Naive thymus-derived CD8-positive, alpha-beta T cell (primary cell): ENCODE results near the gene TBP. TPM values are rescaled to one million over a fixed set of nuclear protein-coding genes. Genes with fewer than 3 reads are reported as not detected.
"Not testable (repeated sequence)": the region's sequence is repeated elsewhere in the genome, so short reads cannot be mapped to it uniquely, and the experiment has no call there.

ENCODE experiments used
- ATAC-seq, 2 donors: fragments of 150-1000 bp; cut with Tn5 transposase in 1 of 2; sonication (Bioruptor Pico), chemical (Tn5 transposase) in 1 of 2; 1 replicate in 1 of 2; 2 replicates in 1 of 2; pipeline ENCODE4 v1.10.0; 2021; ENCODE audit warnings: mild to moderate bottlenecking in 2 of 2, moderate library complexity in 2 of 2
- POLR2A ChIA-PET: fragments of 350-600 bp; sonication (Branson Sonifier 250); formaldehyde crosslinking; loops from one replicate; lab custom pipeline; 2021; ENCODE audit warnings: antibody characterized with exemption; lab: Charles Lee
- DNase-seq, 10 donors: peaks; one replicate each; pipeline versions ENCODE4 v3.0.0 to v3.0.0-alpha.2; 2020 to 2022
- H3K27ac Mint-ChIP-seq, 10 donors: one replicate each; pipeline ENCODE4 v1.8.0; 2020 to 2022; ENCODE audit warnings: mild to moderate bottlenecking in 10 of 10, mixed read lengths in 10 of 10, moderate library complexity in 4 of 10, inconsistent platforms in 1 of 10
- H3K27me3 Mint-ChIP-seq, 5 donors: one replicate each; pipeline ENCODE4 v1.8.0; 2021 to 2022; ENCODE audit warnings: mixed read lengths in 5 of 5
- H3K36me3 Mint-ChIP-seq, 3 donors: one replicate each; pipeline ENCODE4 v1.8.0; 2020 to 2022; ENCODE audit warnings: mixed read lengths in 3 of 3, mild to moderate bottlenecking in 2 of 3, inconsistent platforms in 1 of 3
- H3K4me1 Mint-ChIP-seq, 4 donors: one replicate each; pipeline ENCODE4 v1.8.0; 2021 to 2022; ENCODE audit warnings: mixed read lengths in 4 of 4
- H3K4me3 Mint-ChIP-seq, 10 donors: one replicate each; pipeline ENCODE4 v1.8.0; 2020 to 2022; ENCODE audit warnings: mild to moderate bottlenecking in 10 of 10, mixed read lengths in 10 of 10, moderate library complexity in 6 of 10, inconsistent platforms in 1 of 10
- H3K9me3 Mint-ChIP-seq, 9 donors: one replicate each; pipeline ENCODE4 v1.8.0; 2020 to 2022; ENCODE audit warnings: mixed read lengths in 9 of 9, mild to moderate bottlenecking in 3 of 9, inconsistent platforms in 1 of 9, moderate library complexity in 1 of 9
- polyA plus RNA-seq, 3 donors: library from polyadenylated mRNA; unstranded; fragments of 300-500 nt; fragmentation: Illumina TruSeq; gene quantifications; one replicate each; pipeline ENCODE4 v1.2.3, GENCODE V29; 2021
- total RNA-seq, 8 experiments: library from RNA in 2 of 8; stranded (reverse) in 2 of 8; gene quantifications; one replicate each; pipeline ENCODE4 v1.2.3 and lab custom pipeline; 2021 to 2026

The TBP gene
- total RNA-seq: 10 to 100 TPM; 32.7 to 34.5 TPM
- polyA plus RNA-seq: 10 to 100 TPM; 13.8 to 25.6 (median 17.1) TPM
- total RNA-seq (lab: John Stamatoyannopoulos, UW): 12.8 to 33.3 (median 26.0) reads per million in 6 experiments

DNA sequence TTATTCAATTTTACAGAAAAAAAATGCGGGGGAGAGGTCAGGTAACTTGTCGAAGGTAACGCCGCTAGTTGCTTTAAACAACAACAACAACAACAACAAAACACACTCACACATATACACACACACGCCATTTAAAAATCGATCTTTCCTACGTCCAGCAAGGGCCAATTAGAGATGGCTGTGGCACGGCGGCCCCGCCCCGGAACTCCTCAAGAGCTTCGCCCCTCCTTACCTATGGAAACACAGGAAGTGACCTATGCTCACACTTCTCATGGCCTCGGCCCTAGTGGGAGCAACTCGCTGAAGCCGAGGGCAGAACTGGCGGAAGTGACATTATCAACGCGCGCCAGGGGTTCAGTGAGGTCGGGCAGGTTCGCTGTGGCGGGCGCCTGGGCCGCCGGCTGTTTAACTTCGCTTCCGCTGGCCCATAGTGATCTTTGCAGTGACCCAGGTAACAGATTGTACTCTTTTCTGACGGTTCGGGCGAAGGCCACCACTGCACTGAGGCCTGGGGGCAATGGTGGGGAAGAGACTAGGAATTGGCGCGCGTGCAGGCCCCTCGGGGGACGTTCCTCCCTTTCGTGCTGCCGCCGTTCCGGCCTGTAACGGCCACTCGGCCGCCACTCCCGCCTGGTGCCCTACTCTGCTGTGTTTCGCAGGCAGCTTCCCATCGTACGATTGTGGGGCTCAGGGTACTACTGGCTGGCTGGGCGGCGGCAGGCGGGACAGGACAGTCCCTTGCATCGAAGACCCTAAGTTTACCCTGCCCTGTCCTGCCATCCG lies at the start of gene TBP:
Gene TBP (plus strand): TSS at position 357 of the 783 bp plus-strand sequence. CDS start 2,661 bp downstream, outside the sequence.
- peaks cover 0 to 43% (median 6%) of the 10 kb centered on the region in 3 donors for H3K36me3 Mint-ChIP-seq
- H3K27me3 Mint-ChIP-seq: no peaks in the 10 kb centered on the region
- peaks cover 20 to 45% (median 25%) of the 10 kb centered on the region in 4 donors for H3K4me1 Mint-ChIP-seq
- POLR2A ChIA-PET: interaction anchor here (0.6 to 4.3 kb wide), 12 partner anchors 14 to 1341 kb away, joined by 3 to 59 read pairs (median 5); partner anchors contain the start of genes C6orf120, DYNLT2, ERMARD and FAM120B
- peak; percentile 88 to 90 for ATAC-seq
- H3K9me3 Mint-ChIP-seq: no peaks in the 10 kb centered on the region
- no peak within 1 kb of the TSS for H3K4me3 Mint-ChIP-seq
- H3K27ac Mint-ChIP-seq: no peak within 1 kb of the TSS
- DNase-seq: peak; percentile 87 to 99 (median 97)

DNA sequence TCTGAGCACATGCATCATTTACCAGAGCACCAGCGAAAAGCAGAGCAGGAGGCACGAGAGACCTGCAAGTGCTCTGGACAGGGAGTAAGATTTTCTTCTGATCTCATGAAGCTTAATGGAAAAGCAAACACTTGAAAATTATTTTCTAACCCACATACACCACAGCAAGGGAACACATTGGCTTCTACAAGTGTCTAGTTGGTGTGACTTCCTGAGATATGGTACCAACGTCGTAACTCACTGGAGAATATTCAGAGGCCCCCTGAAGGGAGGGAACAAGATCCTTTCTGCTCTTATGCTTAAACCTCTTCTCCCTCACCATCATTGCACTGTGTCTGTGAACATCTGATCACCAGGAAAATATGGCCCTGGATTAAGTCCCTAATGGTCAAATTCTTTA lies 49.7 kb upstream of the TBP start:
- Mint-ChIP-seq H3K4me3 (no peak overlapping the region), H3K4me1 (peaks cover 0 to 11% (median 5%) of the 10 kb centered on the region in 4 donors), H3K27ac (no peak overlapping the region), H3K36me3 (peaks cover 6 to 25% (median 13%) of the 10 kb centered on the region in 3 donors), H3K9me3 (peaks cover 0 to 29% (median 16%) of the 10 kb centered on the region in 9 donors), H3K27me3 (peaks cover 34 to 74% (median 43%) of the 10 kb centered on the region in 5 donors)
- POLR2A ChIA-PET: no interaction called here
- DNase-seq (no peak), ATAC-seq (no peak)

DNA sequence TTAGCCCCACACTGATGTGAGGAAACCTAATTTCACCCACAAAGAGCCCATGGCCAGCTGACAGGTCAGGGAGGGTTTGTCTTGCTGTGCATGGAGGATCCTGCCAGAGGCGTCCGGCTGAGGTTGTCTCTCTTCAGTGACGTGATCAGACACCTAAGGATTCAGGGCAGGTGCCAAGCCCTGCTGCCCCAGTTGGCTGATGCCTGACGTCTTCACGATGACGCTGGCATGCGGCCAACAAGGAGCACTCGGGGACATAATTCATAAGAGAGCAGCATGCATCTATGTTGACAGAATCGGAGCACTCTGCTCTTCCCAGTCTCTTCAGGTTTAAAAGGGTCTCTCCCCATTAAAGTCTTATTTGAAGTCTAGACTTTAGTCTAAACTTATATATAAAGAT lies 48.9 kb upstream of the TBP start:
- DNase-seq: no peak
- ATAC-seq: no peak
- Mint-ChIP-seq H3K4me1 (peaks cover 0 to 11% (median 5%) of the 10 kb centered on the region in 4 donors), H3K27ac (no peak overlapping the region), H3K27me3 (peaks cover 30 to 74% (median 42%) of the 10 kb centered on the region in 5 donors), H3K4me3 (no peak overlapping the region), H3K36me3 (peaks cover 6 to 25% (median 13%) of the 10 kb centered on the region in 3 donors), H3K9me3 (peaks cover 0 to 27% (median 16%) of the 10 kb centered on the region in 9 donors)
- POLR2A ChIA-PET: no interaction called here

DNA sequence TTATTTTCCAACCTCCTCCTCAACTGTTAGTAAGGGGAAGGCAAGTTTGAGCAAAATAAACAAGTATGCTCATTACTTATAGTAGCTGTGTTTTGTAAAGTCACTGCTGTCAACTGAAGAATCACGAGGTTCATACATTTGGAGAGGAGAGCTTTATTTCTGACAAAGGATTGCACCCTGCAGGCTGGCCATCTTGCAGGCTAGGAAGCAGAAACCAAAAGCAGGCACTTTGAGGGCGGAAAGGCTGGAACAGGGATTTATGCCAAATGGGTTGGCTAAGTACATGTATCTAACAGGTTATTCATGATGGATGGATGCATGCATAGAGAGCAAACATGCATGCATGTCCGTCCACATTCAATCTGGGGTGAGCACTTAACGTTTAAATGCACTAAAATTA lies 47.7 kb upstream of the TBP start:
- ATAC-seq (no peak), DNase-seq (no peak)
- peaks cover 0 to 16% (median 9%) of the 10 kb centered on the region in 9 donors for H3K9me3 Mint-ChIP-seq
- peaks cover 22 to 72% (median 35%) of the 10 kb centered on the region in 5 donors for H3K27me3 Mint-ChIP-seq
- H3K36me3 Mint-ChIP-seq: peaks cover 3 to 14% (median 6%) of the 10 kb centered on the region in 3 donors
- H3K27ac Mint-ChIP-seq: no peak overlapping the region
- POLR2A ChIA-PET: no interaction called here
- no peak overlapping the region for H3K4me3 Mint-ChIP-seq
- peaks cover 0 to 4% (median 2%) of the 10 kb centered on the region in 4 donors for H3K4me1 Mint-ChIP-seq

DNA sequence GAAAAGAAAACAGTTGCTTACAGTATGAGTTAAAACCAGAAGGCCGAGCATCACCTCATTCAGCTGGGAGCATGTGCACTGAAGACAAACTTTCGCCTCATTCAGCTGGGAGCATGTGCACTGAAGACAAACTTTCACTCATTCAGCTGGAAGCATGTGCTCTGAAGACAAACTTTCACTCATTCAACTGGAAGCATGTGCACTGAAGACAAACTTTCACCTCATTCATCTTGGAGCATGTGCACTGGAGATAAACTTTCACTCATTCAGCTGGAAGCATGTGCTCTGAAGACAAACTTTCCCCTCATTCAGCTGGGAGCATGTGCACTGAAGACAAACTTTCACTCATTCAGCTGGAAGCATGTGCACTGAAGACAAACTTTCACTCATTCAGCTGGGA lies 46.4 kb upstream of the TBP start:
- H3K9me3 Mint-ChIP-seq, H3K27ac Mint-ChIP-seq, DNase-seq, POLR2A ChIA-PET, H3K4me3 Mint-ChIP-seq, ATAC-seq, H3K4me1 Mint-ChIP-seq, H3K36me3 Mint-ChIP-seq: not testable (repeated sequence)
- peaks cover 16 to 70% (median 34%) of the 10 kb centered on the region in 5 donors for H3K27me3 Mint-ChIP-seq

DNA sequence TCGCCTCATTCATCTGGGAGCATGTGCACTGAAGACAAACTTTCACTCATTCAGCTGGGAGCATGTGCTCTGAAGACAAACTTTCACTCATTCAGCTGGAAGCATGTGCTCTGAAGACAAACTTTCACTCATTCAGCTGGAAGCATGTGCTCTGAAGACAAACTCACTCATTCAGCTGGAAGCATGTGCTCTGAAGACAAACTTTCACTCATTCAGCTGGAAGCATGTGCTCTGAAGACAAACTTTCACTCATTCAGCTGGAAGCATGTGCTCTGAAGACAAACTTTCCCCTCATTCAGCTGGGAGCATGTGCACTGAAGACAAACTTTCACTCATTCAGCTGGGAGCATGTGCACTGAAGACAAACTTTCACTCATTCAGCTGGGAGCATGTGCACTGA lies 45.9 kb upstream of the TBP start:
- H3K9me3 Mint-ChIP-seq, DNase-seq, ATAC-seq, H3K27ac Mint-ChIP-seq, H3K4me1 Mint-ChIP-seq, H3K36me3 Mint-ChIP-seq, POLR2A ChIA-PET, H3K4me3 Mint-ChIP-seq: not testable (repeated sequence)
- H3K27me3 Mint-ChIP-seq: peaks cover 16 to 70% (median 34%) of the 10 kb centered on the region in 5 donors

DNA sequence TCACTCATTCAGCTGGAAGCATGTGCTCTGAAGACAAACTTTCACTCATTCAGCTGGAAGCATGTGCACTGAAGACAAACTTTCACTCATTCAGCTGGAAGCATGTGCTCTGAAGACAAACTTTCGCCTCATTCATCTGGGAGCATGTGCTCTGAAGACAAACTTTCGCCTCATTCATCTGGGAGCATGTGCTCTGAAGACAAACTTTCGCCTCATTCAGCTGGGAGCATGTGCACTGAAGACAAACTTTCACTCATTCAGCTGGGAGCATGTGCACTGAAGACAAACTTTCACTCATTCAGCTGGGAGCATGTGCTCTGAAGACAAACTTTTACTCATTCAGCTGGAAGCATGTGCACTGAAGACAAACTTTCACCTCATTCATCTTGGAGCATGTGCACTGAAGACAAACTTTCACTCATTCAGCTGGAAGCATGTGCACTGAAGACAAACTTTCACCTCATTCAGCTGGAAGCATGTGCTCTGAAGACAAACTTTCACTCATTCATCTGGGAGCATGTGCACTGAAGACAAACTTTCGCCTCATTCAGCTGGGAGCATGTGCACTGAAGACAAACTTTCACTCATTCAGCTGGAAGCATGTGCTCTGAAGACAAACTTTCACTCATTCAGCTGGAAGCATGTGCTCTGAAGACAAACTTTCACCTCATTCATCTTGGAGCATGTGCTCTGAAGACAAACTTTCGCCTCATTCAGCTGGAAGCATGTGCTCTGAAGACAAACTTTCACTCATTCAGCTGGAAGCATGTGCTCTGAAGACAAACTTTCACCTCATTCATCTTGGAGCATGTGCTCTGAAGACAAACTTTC lies 45.1 kb upstream of the TBP start:
- H3K4me1 Mint-ChIP-seq, H3K4me3 Mint-ChIP-seq, H3K9me3 Mint-ChIP-seq, POLR2A ChIA-PET, ATAC-seq, H3K36me3 Mint-ChIP-seq, H3K27ac Mint-ChIP-seq, DNase-seq: not testable (repeated sequence)
- peaks cover 13 to 68% (median 34%) of the 10 kb centered on the region in 5 donors for H3K27me3 Mint-ChIP-seq

DNA sequence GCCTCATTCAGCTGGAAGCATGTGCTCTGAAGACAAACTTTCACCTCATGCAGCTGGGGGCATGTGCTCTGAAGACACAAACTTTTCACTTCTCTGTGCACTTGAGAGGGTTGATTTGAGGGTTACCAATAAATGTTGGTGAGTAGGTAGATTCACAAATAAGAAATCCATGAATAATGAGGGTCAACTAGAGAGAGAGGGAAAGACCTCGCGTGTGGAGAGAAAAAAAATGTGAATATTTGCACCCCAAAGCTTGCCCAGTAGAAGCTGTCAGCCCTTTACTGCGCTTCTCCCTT lies 44.5 kb upstream of the TBP start:
- POLR2A ChIA-PET: no interaction called here
- no peaks in the 10 kb centered on the region for H3K9me3 Mint-ChIP-seq
- no peaks in the 10 kb centered on the region for H3K4me1 Mint-ChIP-seq
- H3K36me3 Mint-ChIP-seq: no peaks in the 10 kb centered on the region
- H3K27ac Mint-ChIP-seq: no peak overlapping the region
- ATAC-seq (no peak), DNase-seq (no peak)
- no peak overlapping the region for H3K4me3 Mint-ChIP-seq
- H3K27me3 Mint-ChIP-seq: peaks cover 10 to 62% (median 29%) of the 10 kb centered on the region in 5 donors

DNA sequence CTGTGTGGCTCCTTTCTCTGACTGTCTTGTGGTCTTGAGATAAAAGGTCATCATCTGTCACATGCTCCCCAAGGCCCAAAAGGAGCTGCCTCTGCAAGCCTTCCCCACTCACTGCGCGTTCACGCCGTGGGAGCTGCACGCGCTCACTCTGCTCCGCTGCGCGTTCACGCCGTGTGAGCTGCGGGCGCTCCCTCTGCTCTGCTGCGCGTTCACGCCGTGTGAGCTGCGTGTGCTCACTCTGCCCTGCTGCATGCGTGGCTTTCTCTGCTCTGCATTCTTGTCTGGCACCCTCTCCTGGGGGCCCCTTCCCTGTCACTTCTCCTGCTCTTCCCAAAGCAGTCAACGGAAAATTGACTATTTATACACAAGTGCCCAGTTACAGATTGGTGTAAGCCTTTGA lies 43.5 kb upstream of the TBP start:
- H3K36me3 Mint-ChIP-seq: no peaks in the 10 kb centered on the region
- H3K27me3 Mint-ChIP-seq: peaks cover 9 to 52% (median 24%) of the 10 kb centered on the region in 5 donors
- no peak overlapping the region for H3K4me3 Mint-ChIP-seq
- no peaks in the 10 kb centered on the region for H3K4me1 Mint-ChIP-seq
- H3K27ac Mint-ChIP-seq: peak overlapping the region in 1 of 10 donors; percentile 31
- no peaks in the 10 kb centered on the region for H3K9me3 Mint-ChIP-seq
- POLR2A ChIA-PET: no interaction called here
- DNase-seq: no peak
- ATAC-seq: no peak

DNA sequence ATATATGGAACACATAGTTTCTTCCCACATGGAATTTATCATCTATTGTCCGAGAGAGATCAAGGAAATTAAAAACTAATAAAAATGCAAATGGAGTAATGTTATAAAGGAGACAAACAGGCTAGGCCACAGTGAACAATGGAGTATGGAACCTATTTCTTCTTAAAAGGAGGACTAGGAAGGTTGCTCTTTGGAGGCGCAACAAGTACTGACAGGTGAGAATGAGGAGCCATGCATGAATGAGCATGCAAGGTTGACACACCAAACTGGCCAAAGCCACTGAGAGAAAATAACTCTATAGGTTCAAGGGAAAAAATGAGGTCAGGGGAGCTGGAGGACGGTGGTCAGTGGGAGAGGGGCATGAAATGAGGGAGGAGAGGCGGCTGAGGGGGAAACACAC lies 41.9 kb upstream of the TBP start:
- Mint-ChIP-seq H3K27ac (no peak overlapping the region), H3K36me3 (no peaks in the 10 kb centered on the region), H3K9me3 (no peaks in the 10 kb centered on the region), H3K4me3 (no peak overlapping the region), H3K4me1 (peaks cover 0 to 3% (median 0%) of the 10 kb centered on the region in 4 donors), H3K27me3 (peaks cover 7 to 39% (median 25%) of the 10 kb centered on the region in 5 donors)
- POLR2A ChIA-PET: no interaction called here
- DNase-seq (no peak), ATAC-seq (no peak)

DNA sequence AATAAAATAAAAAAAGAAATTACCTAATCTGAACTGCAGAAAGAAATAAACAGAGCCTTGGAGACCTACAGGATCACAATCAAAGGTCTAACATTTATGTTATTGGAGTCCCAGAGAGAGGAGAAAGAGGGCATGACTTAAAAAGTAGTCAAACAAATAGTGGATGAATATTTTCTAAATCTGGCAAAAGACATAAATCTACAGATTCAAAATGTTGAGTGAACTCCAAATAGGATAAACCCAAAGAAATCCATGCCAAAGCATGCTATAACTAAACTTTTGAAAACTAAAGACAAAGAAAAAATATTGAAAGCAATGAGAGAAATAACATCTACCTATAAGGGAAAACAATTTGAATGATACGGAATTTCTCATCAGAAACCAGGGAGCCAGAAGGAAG lies 39.3 kb upstream of the TBP start:
- DNase-seq (no peak), ATAC-seq (no peak)
- H3K27ac Mint-ChIP-seq: no peak overlapping the region
- H3K36me3 Mint-ChIP-seq: no peaks in the 10 kb centered on the region
- POLR2A ChIA-PET: no interaction called here
- peaks cover 12 to 52% (median 33%) of the 10 kb centered on the region in 5 donors for H3K27me3 Mint-ChIP-seq
- peaks cover 0 to 3% (median 0%) of the 10 kb centered on the region in 4 donors for H3K4me1 Mint-ChIP-seq
- no peak overlapping the region for H3K4me3 Mint-ChIP-seq
- H3K9me3 Mint-ChIP-seq: no peaks in the 10 kb centered on the region

DNA sequence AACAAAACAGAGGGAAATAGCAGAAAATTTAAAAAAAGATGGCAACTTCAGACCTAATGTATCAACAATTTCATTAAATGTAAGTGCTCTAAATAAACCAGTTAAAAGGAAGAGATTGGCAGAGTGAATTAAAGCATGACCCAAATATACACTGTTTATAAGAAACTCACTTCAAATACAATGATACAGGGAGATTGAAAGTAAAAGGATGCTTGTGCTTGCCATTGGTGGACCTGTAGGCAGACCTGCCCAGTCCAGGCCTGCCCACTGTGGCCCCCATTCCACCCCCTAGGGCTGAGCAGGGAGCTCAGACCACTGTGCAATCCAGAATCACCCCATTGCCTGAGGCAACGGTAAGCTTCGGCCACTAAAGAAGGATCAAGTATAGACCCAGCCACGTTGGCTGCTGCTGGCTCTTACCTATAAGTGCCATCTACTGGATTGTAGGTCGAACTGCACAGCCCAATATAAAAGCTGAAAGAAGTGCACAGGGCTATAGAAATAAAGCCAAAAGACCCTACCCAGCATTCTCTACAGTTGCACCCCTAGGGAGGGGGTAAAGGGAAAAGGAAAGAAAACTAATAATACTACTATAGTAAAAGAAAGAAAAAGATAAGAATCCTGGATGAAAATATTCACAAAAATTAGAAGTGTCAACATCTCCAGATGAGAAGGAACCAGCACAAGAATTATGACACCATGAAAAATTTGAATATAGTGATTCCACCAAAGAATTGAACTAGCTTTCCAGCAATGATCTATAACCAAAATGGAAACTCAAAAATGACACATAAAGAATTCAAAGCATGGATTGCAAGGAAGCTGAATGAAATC lies 37.2 kb upstream of the TBP start:
- H3K9me3 Mint-ChIP-seq: no peaks in the 10 kb centered on the region
- peaks cover 15 to 38% (median 30%) of the 10 kb centered on the region in 5 donors for H3K27me3 Mint-ChIP-seq
- H3K36me3 Mint-ChIP-seq: no peaks in the 10 kb centered on the region
- peak overlapping the region; percentile 24 to 80 (median 58) for H3K4me3 Mint-ChIP-seq
- H3K4me1 Mint-ChIP-seq: peaks cover 0 to 3% (median 0%) of the 10 kb centered on the region in 4 donors
- DNase-seq (peak in 9 of 10 donors; percentile 7 to 62 (median 33)), ATAC-seq (peak; percentile 91 to 98)
- POLR2A ChIA-PET: interaction anchor here (0.5 to 0.6 kb wide), 2 partner anchors 222 to 333 kb away, joined by 3 to 5 read pairs; no protein-coding TSS in a partner anchor
- H3K27ac Mint-ChIP-seq: peak overlapping the region in 2 of 10 donors; percentile 39 to 44
